Mammary epithelial cell (primary cell): ENCODE results near the gene DPH1.

Experiments
- CTCF ChIP-seq, 2 donors: IDR thresholded peaks in 1 of 2; conservative IDR thresholded peaks in 1 of 2; 2 replicates each; pipeline ENCODE4 v1.5.1; 2011 to 2012; ENCODE audit warnings: inconsistent platforms in 2 of 2, low read length in 2 of 2, mild to moderate bottlenecking in 2 of 2, control low read depth in 1 of 2, low read depth in 1 of 2; ENCODE audit not compliant: insufficient read depth in 1 of 2; ENCODE audit errors: extremely low read depth in 1 of 2
- EZH2 ChIP-seq: IDR thresholded peaks from 2 replicates; pipeline ENCODE4 v1.6.1; 2012; ENCODE audit warnings: low read length, inconsistent platforms, borderline replicate concordance

- no peak for TF ChIP-seq CTCF (conservative IDR thresholded peaks at IDR 0.05 in 1 of 2, IDR thresholded peaks at IDR 0.05 in 1 of 2; ENCODE audit: extremely low read depth in 1 of 2, insufficient read depth in 1 of 2, low read depth in 1 of 2, low read length in 2 of 2)
- no peak for TF ChIP-seq EZH2
Measured at GRCh38 chr17:2019723-2020122, 10.2 kb upstream of the DPH1 start.
